Tibial nerve (tissue), 3 donors: ENCODE results near the gene EIF5A.

Experiments used
- CTCF ChIP-seq, 5 experiments: fragments of 200-600 bp in 3 of 5; fragments of 450-650 bp in 2 of 5; sonication (generic) in 3 of 5; IDR thresholded peaks; one replicate each; pipeline ENCODE4 v1.5.1; 2016 to 2019; ENCODE audit warnings: antibody characterized with exemption in 5 of 5, mild to moderate bottlenecking in 3 of 5, moderate library complexity in 2 of 5
- POLR2A ChIP-seq, 2 donors: fragments of 450-650 bp; IDR thresholded peaks; one replicate each; pipeline ENCODE4 v1.6.1; 2017; ENCODE audit warnings: antibody characterized with exemption in 2 of 2, mild to moderate bottlenecking in 2 of 2, moderate library complexity in 2 of 2

GRCh38 chr17:7292729-7293128, 14.7 kb upstream of the EIF5A start:
- no peak for TF ChIP-seq CTCF (IDR thresholded peaks at IDR 0.05)
- no peak for TF ChIP-seq POLR2A (IDR thresholded peaks at IDR 0.05)
